Neural cell (in vitro differentiated cells): ENCODE data around the gene RAB9A.

ENCODE experiments used
- EP300 ChIP-seq: fragments of 450-650 bp; conservative IDR thresholded peaks from 2 replicates; pipeline ENCODE4 v1.6.1; 2014; ENCODE audit warnings: antibody characterized with exemption, mild to moderate bottlenecking, moderate library complexity; ENCODE audit not compliant: poor library complexity, severe bottlenecking
- EZH2 ChIP-seq: fragments of 200-600, 300-800 bp; shearing (Covaris generic), sonication (generic); IDR thresholded peaks from 2 replicates; pipeline ENCODE4 v1.6.1; 2014; ENCODE audit warnings: antibody characterized with exemption, low read length, borderline replicate concordance, mild to moderate bottlenecking; ENCODE audit not compliant: insufficient read depth, poor library complexity, severe bottlenecking
- MXI1 ChIP-seq: fragments of 450-650 bp; conservative IDR thresholded peaks from 2 replicates; pipeline ENCODE4 v1.6.1; 2014; ENCODE audit warnings: antibody characterized with exemption, mild to moderate bottlenecking; ENCODE audit not compliant: poor library complexity, severe bottlenecking
- POLR2AphosphoS5 ChIP-seq: IDR thresholded peaks from 2 replicates; pipeline ENCODE4 v1.6.1; 2012
- RAD21 ChIP-seq: fragments of 450-650 bp; conservative IDR thresholded peaks from 2 replicates; pipeline ENCODE4 v1.6.1; 2014; ENCODE audit warnings: antibody characterized with exemption, mild to moderate bottlenecking, moderate library complexity
- REST ChIP-seq: IDR thresholded peaks from 2 replicates; pipeline ENCODE4 v1.6.1; 2012; ENCODE audit warnings: borderline replicate concordance
- TF ChIP-seq, protein P1 (sequence below): fragments of 450-650 bp; IDR thresholded peaks from 2 replicates; pipeline ENCODE4 v1.5.1; 2014; ENCODE audit warnings: antibody characterized with exemption, mild to moderate bottlenecking, moderate library complexity; ENCODE audit not compliant: poor library complexity, severe bottlenecking

- TF ChIP-seq, protein P1, sequence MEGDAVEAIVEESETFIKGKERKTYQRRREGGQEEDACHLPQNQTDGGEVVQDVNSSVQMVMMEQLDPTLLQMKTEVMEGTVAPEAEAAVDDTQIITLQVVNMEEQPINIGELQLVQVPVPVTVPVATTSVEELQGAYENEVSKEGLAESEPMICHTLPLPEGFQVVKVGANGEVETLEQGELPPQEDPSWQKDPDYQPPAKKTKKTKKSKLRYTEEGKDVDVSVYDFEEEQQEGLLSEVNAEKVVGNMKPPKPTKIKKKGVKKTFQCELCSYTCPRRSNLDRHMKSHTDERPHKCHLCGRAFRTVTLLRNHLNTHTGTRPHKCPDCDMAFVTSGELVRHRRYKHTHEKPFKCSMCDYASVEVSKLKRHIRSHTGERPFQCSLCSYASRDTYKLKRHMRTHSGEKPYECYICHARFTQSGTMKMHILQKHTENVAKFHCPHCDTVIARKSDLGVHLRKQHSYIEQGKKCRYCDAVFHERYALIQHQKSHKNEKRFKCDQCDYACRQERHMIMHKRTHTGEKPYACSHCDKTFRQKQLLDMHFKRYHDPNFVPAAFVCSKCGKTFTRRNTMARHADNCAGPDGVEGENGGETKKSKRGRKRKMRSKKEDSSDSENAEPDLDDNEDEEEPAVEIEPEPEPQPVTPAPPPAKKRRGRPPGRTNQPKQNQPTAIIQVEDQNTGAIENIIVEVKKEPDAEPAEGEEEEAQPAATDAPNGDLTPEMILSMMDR: no peak
- no peak for TF ChIP-seq EZH2
- TF ChIP-seq EP300: no peak
- no peak for TF ChIP-seq MXI1
- TF ChIP-seq REST: no peak
- no peak for TF ChIP-seq POLR2AphosphoS5
- TF ChIP-seq RAD21: no peak
Observed at GRCh38 chrX:13755254-13755653, 66.3 kb downstream of the RAB9A start.
